Cardiac fibroblast (primary cell): ENCODE results near the gene BHLHA9.

Experiments
- DNase-seq, 2 donors: peaks; one replicate each; pipeline versions ENCODE4 v3.0.0 to v3.0.0-alpha.2; 2010; ENCODE audit warnings: low read depth in 2 of 2
- H3K4me3 ChIP-seq, 2 donors: replicated peaks in 1 of 2; 1 replicate in 1 of 2; 2 replicates in 1 of 2; pipeline ENCODE4 v1.5.1; 2011; ENCODE audit warnings: low read depth in 2 of 2, low read length in 2 of 2, mild to moderate bottlenecking in 2 of 2, moderate library complexity in 1 of 2
- TF ChIP-seq, protein P1 (sequence below): IDR thresholded peaks from one replicate; pipeline ENCODE4 v1.5.1; 2011; ENCODE audit warnings: low read depth, mild to moderate bottlenecking, low read length, inconsistent platforms

BHLHA9 gene

DNA sequence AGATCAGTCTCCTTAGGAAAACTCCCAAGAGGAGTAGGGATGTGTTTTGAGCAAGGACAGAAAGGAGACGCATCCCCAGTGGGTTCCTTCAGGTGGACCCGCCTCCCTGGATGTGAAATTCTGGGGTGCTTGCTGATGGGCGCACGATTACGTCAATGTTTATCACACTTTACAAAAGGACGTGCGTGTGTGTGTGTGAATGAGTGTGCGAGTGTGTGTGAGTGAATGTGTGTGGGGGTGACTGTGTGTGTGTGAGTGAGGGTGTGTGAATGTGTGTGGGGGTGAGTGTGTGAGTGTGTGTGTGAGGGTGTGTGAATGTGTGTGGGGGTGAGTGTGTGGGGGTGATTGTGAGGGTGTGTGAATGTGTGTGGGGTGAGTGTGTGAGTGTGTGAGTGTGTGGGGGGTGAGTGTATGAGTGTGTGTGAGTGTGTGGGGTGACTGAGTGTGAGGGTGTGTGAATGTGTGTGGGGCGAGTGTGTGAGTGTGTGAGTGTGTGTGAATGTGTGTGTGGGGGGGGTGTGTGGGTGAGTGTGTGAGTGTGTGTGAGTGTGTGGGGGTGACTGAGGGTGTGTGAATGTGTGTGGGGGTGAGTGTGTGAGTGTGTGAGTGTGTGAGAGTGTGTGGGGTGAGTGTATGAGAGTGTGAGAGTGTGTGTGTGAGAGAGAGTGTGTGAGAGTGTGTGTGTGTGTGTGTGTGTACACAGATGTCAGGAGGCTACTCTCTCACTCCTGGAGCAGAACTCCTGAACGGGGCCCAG lies 5.1 kb downstream of the BHLHA9 start:
- DNase-seq = no peak
- TF ChIP-seq, protein P1, sequence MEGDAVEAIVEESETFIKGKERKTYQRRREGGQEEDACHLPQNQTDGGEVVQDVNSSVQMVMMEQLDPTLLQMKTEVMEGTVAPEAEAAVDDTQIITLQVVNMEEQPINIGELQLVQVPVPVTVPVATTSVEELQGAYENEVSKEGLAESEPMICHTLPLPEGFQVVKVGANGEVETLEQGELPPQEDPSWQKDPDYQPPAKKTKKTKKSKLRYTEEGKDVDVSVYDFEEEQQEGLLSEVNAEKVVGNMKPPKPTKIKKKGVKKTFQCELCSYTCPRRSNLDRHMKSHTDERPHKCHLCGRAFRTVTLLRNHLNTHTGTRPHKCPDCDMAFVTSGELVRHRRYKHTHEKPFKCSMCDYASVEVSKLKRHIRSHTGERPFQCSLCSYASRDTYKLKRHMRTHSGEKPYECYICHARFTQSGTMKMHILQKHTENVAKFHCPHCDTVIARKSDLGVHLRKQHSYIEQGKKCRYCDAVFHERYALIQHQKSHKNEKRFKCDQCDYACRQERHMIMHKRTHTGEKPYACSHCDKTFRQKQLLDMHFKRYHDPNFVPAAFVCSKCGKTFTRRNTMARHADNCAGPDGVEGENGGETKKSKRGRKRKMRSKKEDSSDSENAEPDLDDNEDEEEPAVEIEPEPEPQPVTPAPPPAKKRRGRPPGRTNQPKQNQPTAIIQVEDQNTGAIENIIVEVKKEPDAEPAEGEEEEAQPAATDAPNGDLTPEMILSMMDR = no peak
- no peak overlapping the region for H3K4me3 ChIP-seq

- H3K4me3 ChIP-seq = no peak overlapping the region
- peak; percentile 51 to 54 for DNase-seq
- TF ChIP-seq, protein P1 = peak; percentile 90
Observed at GRCh38 chr17:1275962-1276736, 5.9 kb downstream of the BHLHA9 start.

GRCh38 chr17:1280652-1281051 lies 10.4 kb downstream of the BHLHA9 start:
- no peak overlapping the region for H3K4me3 ChIP-seq
- TF ChIP-seq, protein P1 = no peak

GRCh38 chr17:1286379-1287106 lies 16.3 kb downstream of the BHLHA9 start:
- DNase-seq = no peak
- H3K4me3 ChIP-seq = no peak overlapping the region
- TF ChIP-seq, protein P1 = no peak

More at GRCh38 chr17:1280652-1281051, 10.4 kb downstream of the BHLHA9 start:
- DNase-seq = no peak

DNA sequence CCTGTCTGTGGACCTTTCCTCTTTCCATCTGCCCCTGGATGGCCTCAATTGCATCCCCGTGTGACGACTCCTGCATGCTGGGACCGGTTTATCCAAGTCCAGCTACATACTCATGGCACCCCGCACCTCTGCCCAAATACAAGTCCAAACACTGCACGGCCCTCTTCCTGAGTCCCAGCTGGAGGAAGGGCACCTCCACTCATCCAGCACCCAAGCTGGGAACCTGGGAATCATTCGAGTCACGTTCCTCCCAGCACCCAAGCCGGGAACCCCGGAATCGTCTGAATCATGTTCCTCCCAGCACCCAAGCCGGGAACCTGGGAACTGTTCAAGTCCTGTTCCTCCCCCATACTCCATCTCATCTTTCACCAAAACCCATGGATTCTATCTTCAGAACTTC lies 19.5 kb downstream of the BHLHA9 start:
- no peak overlapping the region for H3K4me3 ChIP-seq
- DNase-seq = no peak
- TF ChIP-seq, protein P1 = no peak

GRCh38 chr17:1290676-1291075 lies 20.4 kb downstream of the BHLHA9 start:
- TF ChIP-seq, protein P1 = no peak
- no peak overlapping the region for H3K4me3 ChIP-seq
- no peak for DNase-seq
